ENCODE results near the gene LMTK2. TPM values are rescaled to one million over a fixed set of nuclear protein-coding genes. Genes with fewer than 3 reads are reported as not detected.
A peak's percentile ranks its signal among the peaks of the same experiment; 100 is the strongest.

Gene LMTK2
- total RNA-seq, 1 experiment from 2014 or later = 17.8 TPM

DNA sequence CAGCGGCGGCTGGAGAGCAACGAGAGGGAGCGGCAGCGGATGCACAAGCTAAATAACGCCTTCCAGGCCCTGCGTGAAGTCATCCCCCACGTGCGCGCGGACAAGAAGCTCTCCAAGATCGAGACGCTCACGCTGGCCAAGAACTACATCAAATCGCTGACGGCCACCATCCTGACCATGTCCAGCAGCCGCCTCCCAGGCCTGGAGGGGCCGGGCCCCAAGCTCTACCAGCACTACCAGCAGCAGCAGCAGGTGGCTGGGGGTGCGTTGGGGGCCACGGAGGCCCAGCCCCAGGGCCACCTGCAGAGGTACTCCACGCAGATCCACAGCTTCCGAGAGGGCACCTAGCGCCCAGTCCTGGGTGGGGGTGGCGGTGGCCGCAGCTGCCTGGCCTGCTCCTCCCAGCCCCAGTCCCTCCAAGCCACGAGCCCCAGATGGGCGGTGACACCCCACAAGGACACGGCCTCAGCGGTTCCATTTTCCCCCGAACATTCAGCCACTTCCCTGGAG, 105.9 kb downstream of the LMTK2 start:
- peaks cover 0 to under 1% of the 10 kb centered on the region in 2 experiments; a peak in 1 of 4 replicates for H3K36me3 ChIP-seq (ENCODE audit: control insufficient read depth in 1 of 2, insufficient read depth in 2 of 2, low read length in 2 of 2)
- H4K20me1 ChIP-seq (ENCODE audit: insufficient read depth) = no peaks in the 10 kb centered on the region
- H3K79me2 ChIP-seq (ENCODE audit: insufficient read depth, low read length) = no peaks in the 10 kb centered on the region
- H3K27ac ChIP-seq (ENCODE audit: low read depth, low read length) = no peak overlapping the region; the same call in 1 of the 2 replicates
- H3K4me3 ChIP-seq (replicated peaks in 1 of 2; ENCODE audit: low read depth in 1 of 2, low read length in 2 of 2) = no peak overlapping the region
- peaks cover 3 to 7% of the 10 kb centered on the region in 2 experiments; a peak in 2 of 4 replicates for H3K4me1 ChIP-seq (ENCODE audit: control insufficient read depth in 1 of 2, insufficient read depth in 2 of 2, low read length in 2 of 2)
- intact Hi-C loops (cut with micrococcal nuclease) = no loop called here
- H3K9me2 ChIP-seq (ENCODE audit: insufficient read depth) = no peaks in the 10 kb centered on the region
- H3K9ac ChIP-seq (ENCODE audit: low read length) = no peak overlapping the region
- ATAC-seq (no peak), DNase-seq (ENCODE audit: low read depth, low spot score) (no peak)
- no peak overlapping the region for H2AFZ ChIP-seq (ENCODE audit: low read depth, low read length, poor library complexity, severe bottlenecking)
- no peak overlapping the region for H3K4me2 ChIP-seq (ENCODE audit: low read length)
- BruUV-seq (replicated peaks) = TSS peak; percentile 30
- no peak for TF ChIP-seq EZH2phosphoT487 (IDR thresholded peaks at IDR 0.05; ENCODE audit: borderline replicate concordance)
- TF ChIP-seq ZFX (IDR thresholded peaks at IDR 0.05) = no peak
- TF ChIP-seq SP1 (IDR thresholded peaks at IDR 0.05; ENCODE audit: low read depth) = no peak
- TF ChIP-seq, protein P1, sequence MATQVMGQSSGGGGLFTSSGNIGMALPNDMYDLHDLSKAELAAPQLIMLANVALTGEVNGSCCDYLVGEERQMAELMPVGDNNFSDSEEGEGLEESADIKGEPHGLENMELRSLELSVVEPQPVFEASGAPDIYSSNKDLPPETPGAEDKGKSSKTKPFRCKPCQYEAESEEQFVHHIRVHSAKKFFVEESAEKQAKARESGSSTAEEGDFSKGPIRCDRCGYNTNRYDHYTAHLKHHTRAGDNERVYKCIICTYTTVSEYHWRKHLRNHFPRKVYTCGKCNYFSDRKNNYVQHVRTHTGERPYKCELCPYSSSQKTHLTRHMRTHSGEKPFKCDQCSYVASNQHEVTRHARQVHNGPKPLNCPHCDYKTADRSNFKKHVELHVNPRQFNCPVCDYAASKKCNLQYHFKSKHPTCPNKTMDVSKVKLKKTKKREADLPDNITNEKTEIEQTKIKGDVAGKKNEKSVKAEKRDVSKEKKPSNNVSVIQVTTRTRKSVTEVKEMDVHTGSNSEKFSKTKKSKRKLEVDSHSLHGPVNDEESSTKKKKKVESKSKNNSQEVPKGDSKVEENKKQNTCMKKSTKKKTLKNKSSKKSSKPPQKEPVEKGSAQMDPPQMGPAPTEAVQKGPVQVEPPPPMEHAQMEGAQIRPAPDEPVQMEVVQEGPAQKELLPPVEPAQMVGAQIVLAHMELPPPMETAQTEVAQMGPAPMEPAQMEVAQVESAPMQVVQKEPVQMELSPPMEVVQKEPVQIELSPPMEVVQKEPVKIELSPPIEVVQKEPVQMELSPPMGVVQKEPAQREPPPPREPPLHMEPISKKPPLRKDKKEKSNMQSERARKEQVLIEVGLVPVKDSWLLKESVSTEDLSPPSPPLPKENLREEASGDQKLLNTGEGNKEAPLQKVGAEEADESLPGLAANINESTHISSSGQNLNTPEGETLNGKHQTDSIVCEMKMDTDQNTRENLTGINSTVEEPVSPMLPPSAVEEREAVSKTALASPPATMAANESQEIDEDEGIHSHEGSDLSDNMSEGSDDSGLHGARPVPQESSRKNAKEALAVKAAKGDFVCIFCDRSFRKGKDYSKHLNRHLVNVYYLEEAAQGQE (IDR thresholded peaks at IDR 0.05; ENCODE audit: low read depth) = no peak
- TF ChIP-seq, protein P2, sequence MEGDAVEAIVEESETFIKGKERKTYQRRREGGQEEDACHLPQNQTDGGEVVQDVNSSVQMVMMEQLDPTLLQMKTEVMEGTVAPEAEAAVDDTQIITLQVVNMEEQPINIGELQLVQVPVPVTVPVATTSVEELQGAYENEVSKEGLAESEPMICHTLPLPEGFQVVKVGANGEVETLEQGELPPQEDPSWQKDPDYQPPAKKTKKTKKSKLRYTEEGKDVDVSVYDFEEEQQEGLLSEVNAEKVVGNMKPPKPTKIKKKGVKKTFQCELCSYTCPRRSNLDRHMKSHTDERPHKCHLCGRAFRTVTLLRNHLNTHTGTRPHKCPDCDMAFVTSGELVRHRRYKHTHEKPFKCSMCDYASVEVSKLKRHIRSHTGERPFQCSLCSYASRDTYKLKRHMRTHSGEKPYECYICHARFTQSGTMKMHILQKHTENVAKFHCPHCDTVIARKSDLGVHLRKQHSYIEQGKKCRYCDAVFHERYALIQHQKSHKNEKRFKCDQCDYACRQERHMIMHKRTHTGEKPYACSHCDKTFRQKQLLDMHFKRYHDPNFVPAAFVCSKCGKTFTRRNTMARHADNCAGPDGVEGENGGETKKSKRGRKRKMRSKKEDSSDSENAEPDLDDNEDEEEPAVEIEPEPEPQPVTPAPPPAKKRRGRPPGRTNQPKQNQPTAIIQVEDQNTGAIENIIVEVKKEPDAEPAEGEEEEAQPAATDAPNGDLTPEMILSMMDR (IDR thresholded peaks at IDR 0.05 in 2 of 3, conservative IDR thresholded peaks at IDR 0.05 in 1 of 3; ENCODE audit: borderline replicate concordance in 1 of 3, insufficient read depth in 1 of 3, low read depth in 2 of 3, low read length in 2 of 3) = no peak
- TF ChIP-seq CBX3 (IDR thresholded peaks at IDR 0.05; ENCODE audit: low read depth) = no peak
- TF ChIP-seq SIN3A (IDR thresholded peaks at IDR 0.05; ENCODE audit: low read depth) = no peak
- TF ChIP-seq CEBPB (IDR thresholded peaks at IDR 0.05; ENCODE audit: low read depth) = no peak
- no peak for TF ChIP-seq EZH2 (IDR thresholded peaks at IDR 0.05)
- no peak for TF ChIP-seq POLR2AphosphoS5 (IDR thresholded peaks at IDR 0.05; ENCODE audit: low read depth, low read length)
- TF ChIP-seq, protein P3, sequence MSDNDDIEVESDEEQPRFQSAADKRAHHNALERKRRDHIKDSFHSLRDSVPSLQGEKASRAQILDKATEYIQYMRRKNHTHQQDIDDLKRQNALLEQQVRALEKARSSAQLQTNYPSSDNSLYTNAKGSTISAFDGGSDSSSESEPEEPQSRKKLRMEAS (IDR thresholded peaks at IDR 0.05) = no peak
- TF ChIP-seq, protein P4, sequence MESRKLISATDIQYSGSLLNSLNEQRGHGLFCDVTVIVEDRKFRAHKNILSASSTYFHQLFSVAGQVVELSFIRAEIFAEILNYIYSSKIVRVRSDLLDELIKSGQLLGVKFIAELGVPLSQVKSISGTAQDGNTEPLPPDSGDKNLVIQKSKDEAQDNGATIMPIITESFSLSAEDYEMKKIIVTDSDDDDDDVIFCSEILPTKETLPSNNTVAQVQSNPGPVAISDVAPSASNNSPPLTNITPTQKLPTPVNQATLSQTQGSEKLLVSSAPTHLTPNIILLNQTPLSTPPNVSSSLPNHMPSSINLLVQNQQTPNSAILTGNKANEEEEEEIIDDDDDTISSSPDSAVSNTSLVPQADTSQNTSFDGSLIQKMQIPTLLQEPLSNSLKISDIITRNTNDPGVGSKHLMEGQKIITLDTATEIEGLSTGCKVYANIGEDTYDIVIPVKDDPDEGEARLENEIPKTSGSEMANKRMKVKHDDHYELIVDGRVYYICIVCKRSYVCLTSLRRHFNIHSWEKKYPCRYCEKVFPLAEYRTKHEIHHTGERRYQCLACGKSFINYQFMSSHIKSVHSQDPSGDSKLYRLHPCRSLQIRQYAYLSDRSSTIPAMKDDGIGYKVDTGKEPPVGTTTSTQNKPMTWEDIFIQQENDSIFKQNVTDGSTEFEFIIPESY (IDR thresholded peaks at IDR 0.05; ENCODE audit: extremely low read depth, insufficient replicate concordance, low read length) = no peak
- no peak for TF ChIP-seq TCF7L2 (IDR thresholded peaks at IDR 0.05; ENCODE audit: borderline replicate concordance, extremely low read depth, insufficient read depth, insufficient read length)
- POLR2A ChIA-PET = no interaction called here
- RAD21 ChIA-PET (ENCODE audit: low non-redundant PET in 1 of 2, low total read pairs in 2 of 2, uncharacterized antibody in 2 of 2, unreplicated experiment in 2 of 2) = no interaction called here
- CTCF ChIA-PET = no interaction called here
- no peaks in the 10 kb centered on the region for H3K9me3 ChIP-seq (ENCODE audit: control insufficient read depth in 1 of 2, insufficient read depth in 1 of 2, low read depth in 1 of 2, low read length in 2 of 2)
- H3K27me3 ChIP-seq (ENCODE audit: insufficient read depth, low read length) = no peaks in the 10 kb centered on the region

Measured in HCT116 (cell line).